GM10847 (cell line): ENCODE results near the gene DBNL.

Experiments
- POLR2A ChIP-seq: IDR thresholded peaks from 2 replicates; pipeline ENCODE4 v1.6.1; 2011; ENCODE audit not compliant: insufficient read length; ENCODE audit errors: extremely low read depth

The DBNL gene

GRCh38 chr7:44103566-44103922, 59.0 kb downstream of the DBNL start:
- TF ChIP-seq POLR2A = no peak

- no peak for TF ChIP-seq POLR2A
These were observed 59.7 kb downstream of the DBNL start, which contains the start of gene AEBP1 for GRCh38 chr7:44103923-44104859. Gene AEBP1 (plus strand): TSS chr7:44104345. CDS start chr7:44104666, 321 bp downstream.

- no peak for TF ChIP-seq POLR2A
These were observed 60.6 kb downstream of the DBNL start for GRCh38 chr7:44104860-44105771.

- no peak for TF ChIP-seq POLR2A
These were observed 61.3 kb downstream of the DBNL start for GRCh38 chr7:44105832-44106231.

- no peak for TF ChIP-seq POLR2A
These were observed 62.0 kb downstream of the DBNL start for GRCh38 chr7:44106311-44107065.

GRCh38 chr7:44107116-44107960, 62.8 kb downstream of the DBNL start:
- TF ChIP-seq POLR2A = no peak

- TF ChIP-seq POLR2A = no peak
These were observed 63.7 kb downstream of the DBNL start for GRCh38 chr7:44107961-44108767.

- TF ChIP-seq POLR2A = no peak
These were observed 64.6 kb downstream of the DBNL start for GRCh38 chr7:44108768-44109750.

GRCh38 chr7:44109991-44110390, 65.5 kb downstream of the DBNL start:
- no peak for TF ChIP-seq POLR2A

GRCh38 chr7:44110719-44111635, 66.5 kb downstream of the DBNL start:
- TF ChIP-seq POLR2A = no peak
